SK-N-SH (cell line): Measurements from ENCODE around the gene FAH. TPM values are rescaled to one million over a fixed set of nuclear protein-coding genes. Genes with fewer than 3 reads are reported as not detected.

Experiments
- CTCF ChIA-PET: fragments of 300-600, 350-600 bp; formaldehyde crosslinking; extraction: SDS; loops from one replicate; lab custom pipeline; 2021; lab: Yijun Ruan, JAX
- POLR2A ChIA-PET: fragments of 350-600 bp; sonication (Branson Sonifier 250); formaldehyde crosslinking; extraction: SDS; loops from one replicate; lab custom pipeline; 2020; ENCODE audit warnings: antibody characterized with exemption, inconsistent platforms; lab: Yijun Ruan, JAX
- DNase-seq: peaks from one replicate; pipeline ENCODE4 v3.0.0; 2012
- H2AFZ ChIP-seq: fragments of 200-600 bp; sonication (generic); 2 replicates; pipeline ENCODE4 v1.8.1; 2016; ENCODE audit warnings: antibody characterized with exemption, mild to moderate bottlenecking, low read depth
- H3F3A ChIP-seq: fragments of 200-600 bp; sonication (generic); replicated peaks from 2 replicates; pipeline ENCODE3; 2016; ENCODE audit warnings: antibody characterized with exemption, mild to moderate bottlenecking; ENCODE audit not compliant: insufficient read depth
- H3K27ac ChIP-seq, 2 experiments: fragments of 200-500 bp in 1 of 2; fragments of 200-600 bp in 1 of 2; sonication (Bioruptor generic) in 1 of 2; sonication (generic), shearing (Covaris generic) in 1 of 2; 2 replicates each; pipeline versions ENCODE4 v1.5.1 to v1.6.1; 2014 to 2016; ENCODE audit warnings: low read depth in 2 of 2, inconsistent platforms in 1 of 2, low read length in 1 of 2, mild to moderate bottlenecking in 1 of 2, mixed read lengths in 1 of 2
- H3K27me3 ChIP-seq: fragments of 200-600 bp; sonication (generic), shearing (Covaris generic); 2 replicates; pipeline ENCODE4 v1.6.1; 2016; ENCODE audit warnings: mixed run types; ENCODE audit not compliant: insufficient read depth
- H3K36me3 ChIP-seq, 2 experiments: fragments of 200-500 bp in 1 of 2; fragments of 200-600 bp in 1 of 2; sonication (Bioruptor generic) in 1 of 2; sonication (generic) in 1 of 2; replicated peaks in 1 of 2; 2 replicates each; pipeline versions ENCODE3 to v1.5.1; 2014 to 2016; ENCODE audit warnings: low read length in 1 of 2, mild to moderate bottlenecking in 1 of 2; ENCODE audit not compliant: insufficient read depth in 2 of 2, control insufficient read depth in 1 of 2
- H3K4me1 ChIP-seq, 2 experiments: fragments of 200-500 bp in 1 of 2; fragments of 200-600 bp in 1 of 2; sonication (Bioruptor generic) in 1 of 2; sonication (generic), shearing (Covaris generic) in 1 of 2; 2 replicates each; pipeline versions ENCODE4 v1.5.1 to v1.6.1; 2014 to 2016; ENCODE audit warnings: low read depth in 1 of 2, low read length in 1 of 2, mixed run types in 1 of 2; ENCODE audit not compliant: insufficient read depth in 2 of 2, control insufficient read depth in 1 of 2
- H3K4me2 ChIP-seq: fragments of 200-600 bp; sonication (generic), shearing (Covaris generic); 2 replicates; pipeline ENCODE4 v1.6.1; 2017; ENCODE audit warnings: mixed run types
- H3K4me3 ChIP-seq, 2 experiments: fragments of 200-500 bp in 1 of 2; fragments of 200-600 bp in 1 of 2; sonication (Bioruptor generic) in 1 of 2; sonication (generic), shearing (Covaris generic) in 1 of 2; 2 replicates each; pipeline versions ENCODE4 v1.5.1 to v1.8.1; 2014 to 2016; ENCODE audit warnings: low read depth in 2 of 2, inconsistent platforms in 1 of 2, low read length in 1 of 2, mild to moderate bottlenecking in 1 of 2, mixed read lengths in 1 of 2, moderate library complexity in 1 of 2
- H3K79me2 ChIP-seq: fragments of 200-600 bp; sonication (generic); 2 replicates; pipeline ENCODE4 v1.8.1; 2017; ENCODE audit warnings: mild to moderate bottlenecking; ENCODE audit not compliant: insufficient read depth
- H3K9ac ChIP-seq: fragments of 200-600 bp; sonication (generic); 2 replicates; pipeline ENCODE4 v1.6.1; 2017; ENCODE audit warnings: mixed run types
- H3K9me2 ChIP-seq: fragments of 200-600 bp; sonication (generic); 2 replicates; pipeline ENCODE4 v1.6.1; 2017; ENCODE audit warnings: mixed run types
- H3K9me3 ChIP-seq: fragments of 200-600 bp; sonication (generic); 2 replicates; pipeline ENCODE4 v1.6.1; 2017; ENCODE audit warnings: mixed run types, mild to moderate bottlenecking, moderate library complexity
- H4K20me1 ChIP-seq: fragments of 200-600 bp; sonication (generic); 2 replicates; pipeline ENCODE4 v1.6.1; 2017; ENCODE audit warnings: mild to moderate bottlenecking, mixed run types; ENCODE audit not compliant: insufficient read depth
- CHD2 ChIP-seq: fragments of 150-350 bp; IDR thresholded peaks from 2 replicates; pipeline ENCODE4 v1.6.1; 2018; ENCODE audit warnings: low read length; ENCODE audit not compliant: partially characterized antibody
- GABPA ChIP-seq: IDR thresholded peaks from 2 replicates; pipeline ENCODE4 v1.4.0; 2012; ENCODE audit warnings: low read depth, mild to moderate bottlenecking
- JUND ChIP-seq: IDR thresholded peaks from 2 replicates; pipeline ENCODE4 v1.4.0; 2012
- RCOR1 ChIP-seq: fragments of 150-350 bp; IDR thresholded peaks from 2 replicates; pipeline ENCODE4 v1.6.1; 2017; ENCODE audit warnings: antibody characterized with exemption, low read length
- RFX5 ChIP-seq: IDR thresholded peaks from 2 replicates; pipeline ENCODE4 v1.6.1; 2012; ENCODE audit warnings: mild to moderate bottlenecking, improper control_type of control experiment, low read length
- RXRA ChIP-seq: IDR thresholded peaks from 2 replicates; pipeline ENCODE4 v1.4.0; 2012; ENCODE audit warnings: low read depth, mild to moderate bottlenecking, borderline replicate concordance
- TAF1 ChIP-seq: IDR thresholded peaks from 2 replicates; pipeline ENCODE4 v1.6.1; 2012; ENCODE audit warnings: low read depth, mild to moderate bottlenecking, low read length, moderate library complexity, borderline replicate concordance
- TCF12 ChIP-seq: IDR thresholded peaks from 2 replicates; pipeline ENCODE4 v1.4.0; 2012
- YY1 ChIP-seq: IDR thresholded peaks from 2 replicates; pipeline ENCODE4 v1.4.0; 2012; ENCODE audit warnings: low read depth, mild to moderate bottlenecking
- WGBS: methylation state at CpG from one replicate; pipeline ENCODE4 v1.1.6; 2017; ENCODE audit warnings: low lambda C conversion rate; 5-methylcytosine and 5-hydroxymethylcytosine counted together
- polyA plus RNA-seq, 3 experiments: library from polyadenylated mRNA; depleted of rRNA; stranded (reverse); fragments of >200 nt; gene quantifications; 2 replicates each; pipeline ENCODE4 v1.2.3, GENCODE V29; 2012
- TF ChIP-seq, protein P1 (sequence below): IDR thresholded peaks from 2 replicates; pipeline ENCODE4 v1.4.0; 2012; ENCODE audit warnings: low read depth
- TF ChIP-seq, protein P2 (sequence below): IDR thresholded peaks from 2 replicates; pipeline ENCODE4; 2012
- TF ChIP-seq, protein P3 (sequence below): fragments of 150-350 bp; IDR thresholded peaks from 2 replicates; pipeline ENCODE4 v1.6.1; 2017; ENCODE audit warnings: antibody characterized with exemption, low read length, low read depth, borderline replicate concordance
- TF ChIP-seq, protein P4 (sequence below): IDR thresholded peaks from 2 replicates; pipeline ENCODE4 v1.4.0; 2012; ENCODE audit warnings: low read depth, borderline replicate concordance

Gene FAH
- polyA plus RNA-seq, 1 of the 3 experiments (the other 2 are of a cell fraction) = 34.9 TPM

DNA sequence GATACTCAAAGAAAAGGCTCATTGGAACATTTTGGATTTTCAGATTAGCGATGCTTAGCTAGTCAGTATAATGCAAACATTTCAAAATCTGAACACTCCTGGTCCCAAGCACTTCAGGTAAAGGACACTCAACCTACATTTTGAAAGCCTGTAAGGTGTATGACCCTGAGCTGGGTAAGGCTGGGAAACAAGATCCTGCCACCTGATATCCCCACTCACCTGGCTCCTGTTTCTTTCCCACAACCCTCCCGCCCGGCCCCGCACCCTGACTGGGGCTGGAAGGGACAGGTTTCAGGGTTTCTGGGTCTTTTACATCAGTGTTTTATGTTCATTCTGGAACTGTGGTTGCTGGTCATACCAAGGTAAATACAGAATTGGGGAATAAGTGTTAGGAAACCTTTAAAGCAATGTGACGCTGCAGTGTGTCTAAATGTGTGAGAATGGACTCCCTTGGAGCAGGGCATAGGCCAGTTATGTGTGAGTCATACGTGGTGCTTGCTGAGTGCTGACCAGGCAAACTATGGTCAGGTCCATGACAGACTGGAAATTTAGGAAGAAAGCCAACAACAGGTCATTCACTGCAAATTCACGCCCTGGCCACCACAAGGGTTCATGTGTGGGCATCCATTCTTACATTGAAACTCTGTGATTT is 76.3 kb downstream of the FAH start:
- Histone ChIP-seq H4K20me1 (no peaks in the 10 kb centered on the region), H3K4me3 (no peak overlapping the region), H3K36me3 (no peaks in the 10 kb centered on the region), H3K9ac (no peak overlapping the region), H3K27ac (no peak overlapping the region), H3K27me3 (peaks cover 19% of the 10 kb centered on the region; the same call in 1 of the 2 replicates), H3K9me2 (no peaks in the 10 kb centered on the region), H3K9me3 (no peaks in the 10 kb centered on the region), H3K4me1 (no peaks in the 10 kb centered on the region), H3K79me2 (no peaks in the 10 kb centered on the region), H3K4me2 (no peak overlapping the region), H3F3A (no peaks in the 10 kb centered on the region), H2AFZ (no peak overlapping the region)
- POLR2A ChIA-PET = no interaction called here
- no peak for DNase-seq
- CTCF ChIA-PET = no interaction called here
- no peak for TF ChIP-seq CHD2
- TF ChIP-seq RFX5 = no peak
- 52% methylated on average over 7 of the region's 7 CpGs for WGBS

DNA sequence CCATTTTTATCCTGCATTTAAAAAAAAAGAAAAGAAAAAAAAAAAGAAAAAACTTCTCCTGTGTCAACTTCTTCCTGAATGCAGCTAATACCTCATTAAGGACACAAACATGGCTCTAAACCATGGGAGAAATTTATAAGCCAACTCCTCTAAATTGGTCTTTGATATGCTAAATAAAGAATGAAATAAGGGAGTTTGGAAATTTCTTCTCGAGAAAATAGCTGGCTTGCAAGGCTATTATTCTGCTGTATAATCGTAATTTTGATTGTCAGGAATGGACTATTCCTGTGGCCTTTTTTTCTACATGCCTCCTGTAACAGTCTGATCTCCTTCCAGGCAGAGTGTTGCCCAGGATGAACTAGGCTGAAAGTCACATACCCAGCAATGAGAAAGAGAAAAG is 78.6 kb downstream of the FAH start:
- no peak for TF ChIP-seq RXRA
- TF ChIP-seq JUND = no peak
- TF ChIP-seq, protein P1, sequence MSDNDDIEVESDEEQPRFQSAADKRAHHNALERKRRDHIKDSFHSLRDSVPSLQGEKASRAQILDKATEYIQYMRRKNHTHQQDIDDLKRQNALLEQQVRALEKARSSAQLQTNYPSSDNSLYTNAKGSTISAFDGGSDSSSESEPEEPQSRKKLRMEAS = no peak
- TF ChIP-seq TCF12 = no peak
- no peak for TF ChIP-seq RCOR1
- TF ChIP-seq YY1 = no peak
- no peak for TF ChIP-seq GABPA
- TF ChIP-seq TAF1 = no peak
- TF ChIP-seq, protein P2, sequence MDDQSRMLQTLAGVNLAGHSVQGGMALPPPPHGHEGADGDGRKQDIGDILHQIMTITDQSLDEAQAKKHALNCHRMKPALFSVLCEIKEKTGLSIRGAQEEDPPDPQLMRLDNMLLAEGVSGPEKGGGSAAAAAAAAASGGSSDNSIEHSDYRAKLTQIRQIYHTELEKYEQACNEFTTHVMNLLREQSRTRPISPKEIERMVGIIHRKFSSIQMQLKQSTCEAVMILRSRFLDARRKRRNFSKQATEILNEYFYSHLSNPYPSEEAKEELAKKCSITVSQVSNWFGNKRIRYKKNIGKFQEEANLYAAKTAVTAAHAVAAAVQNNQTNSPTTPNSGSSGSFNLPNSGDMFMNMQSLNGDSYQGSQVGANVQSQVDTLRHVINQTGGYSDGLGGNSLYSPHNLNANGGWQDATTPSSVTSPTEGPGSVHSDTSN = no peak
- TF ChIP-seq, protein P3, sequence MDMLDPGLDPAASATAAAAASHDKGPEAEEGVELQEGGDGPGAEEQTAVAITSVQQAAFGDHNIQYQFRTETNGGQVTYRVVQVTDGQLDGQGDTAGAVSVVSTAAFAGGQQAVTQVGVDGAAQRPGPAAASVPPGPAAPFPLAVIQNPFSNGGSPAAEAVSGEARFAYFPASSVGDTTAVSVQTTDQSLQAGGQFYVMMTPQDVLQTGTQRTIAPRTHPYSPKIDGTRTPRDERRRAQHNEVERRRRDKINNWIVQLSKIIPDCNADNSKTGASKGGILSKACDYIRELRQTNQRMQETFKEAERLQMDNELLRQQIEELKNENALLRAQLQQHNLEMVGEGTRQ = no peak
- TF ChIP-seq, protein P4, sequence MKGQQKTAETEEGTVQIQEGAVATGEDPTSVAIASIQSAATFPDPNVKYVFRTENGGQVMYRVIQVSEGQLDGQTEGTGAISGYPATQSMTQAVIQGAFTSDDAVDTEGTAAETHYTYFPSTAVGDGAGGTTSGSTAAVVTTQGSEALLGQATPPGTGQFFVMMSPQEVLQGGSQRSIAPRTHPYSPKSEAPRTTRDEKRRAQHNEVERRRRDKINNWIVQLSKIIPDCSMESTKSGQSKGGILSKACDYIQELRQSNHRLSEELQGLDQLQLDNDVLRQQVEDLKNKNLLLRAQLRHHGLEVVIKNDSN = no peak
- no peak for TF ChIP-seq CHD2
- TF ChIP-seq, all 33 proteins: peak for 0
- WGBS = 7% methylated on average over 2 of the region's 2 CpGs

More for the DNA sequence above, 78.6 kb downstream of the FAH start:
- Histone ChIP-seq H3K9me2 (no peaks in the 10 kb centered on the region), H3K4me2 (no peak overlapping the region), H3K27ac (no peak overlapping the region), H3F3A (no peaks in the 10 kb centered on the region), H3K79me2 (no peaks in the 10 kb centered on the region), H3K4me3 (no peak overlapping the region), H3K27me3 (peaks cover 19% of the 10 kb centered on the region; the same call in 1 of the 2 replicates), H3K9me3 (no peaks in the 10 kb centered on the region), H3K4me1 (no peaks in the 10 kb centered on the region), H3K36me3 (no peaks in the 10 kb centered on the region), H4K20me1 (no peaks in the 10 kb centered on the region), H2AFZ (no peak overlapping the region), H3K9ac (no peak overlapping the region)
- POLR2A ChIA-PET = no interaction called here
- CTCF ChIA-PET = no interaction called here
- no peak for DNase-seq
